Measurements from ENCODE around the gene CACNA1H.
"Not testable (repeated sequence)": the region's sequence is repeated elsewhere in the genome, so short reads cannot be mapped to it uniquely, and the experiment has no call there.

CACNA1H gene

DNA sequence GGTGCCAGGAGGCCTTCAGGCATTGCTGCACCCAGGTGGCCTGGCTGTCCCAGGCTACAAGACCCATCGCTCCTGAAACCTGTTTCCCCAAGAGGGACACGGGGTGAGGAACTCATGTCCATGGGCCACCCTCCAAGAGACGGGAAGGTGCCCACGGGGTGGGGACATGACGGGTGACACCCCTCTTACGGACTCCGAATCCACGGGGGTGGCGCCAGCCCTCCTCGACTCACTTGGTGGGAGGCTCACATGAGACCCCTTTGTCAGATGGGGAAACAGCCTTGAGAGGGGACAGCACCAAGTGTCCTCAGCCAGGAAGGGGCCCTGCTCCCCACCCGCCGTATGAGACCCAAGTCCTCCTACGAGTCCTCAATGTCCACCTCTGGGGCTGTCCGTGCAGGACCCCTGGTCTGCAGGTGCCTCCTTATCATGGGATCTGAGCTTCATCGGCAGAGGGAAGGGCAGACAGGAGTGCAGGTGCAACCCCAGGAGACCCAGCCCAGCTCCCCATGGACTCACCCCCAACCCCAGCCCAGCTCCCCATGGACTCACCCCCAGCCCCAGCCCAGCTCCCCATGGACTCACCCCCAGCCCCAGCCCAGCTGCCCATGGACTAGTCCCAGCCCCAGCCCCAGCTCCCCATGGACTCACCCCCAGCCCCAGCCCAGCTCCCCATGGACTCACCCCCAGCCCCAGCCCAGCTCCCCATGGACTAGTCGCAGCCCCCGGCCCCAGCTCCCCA lies 77.7 kb downstream of the CACNA1H start:
- not testable (repeated sequence) for DNase-seq

DNA sequence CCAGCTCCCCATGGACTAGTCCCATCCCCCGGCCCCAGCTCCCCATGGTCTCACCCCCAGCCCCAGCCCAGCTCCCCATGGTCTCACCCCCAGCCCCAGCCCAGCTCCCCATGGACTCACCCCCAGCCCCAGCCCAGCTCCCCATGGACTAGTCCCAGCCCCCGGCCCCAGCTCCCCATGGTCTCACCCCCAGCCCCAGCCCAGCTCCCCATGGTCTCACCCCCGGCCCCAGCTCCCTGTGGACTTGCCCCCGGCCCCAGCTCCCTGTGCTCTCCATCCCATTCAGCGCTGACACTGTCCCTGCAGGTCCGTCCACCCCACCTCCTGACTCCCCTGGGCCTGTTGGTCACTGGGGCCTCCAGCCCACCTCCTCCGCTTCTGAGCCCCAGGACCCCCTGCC lies 78.4 kb downstream of the CACNA1H start:
- DNase-seq: not testable (repeated sequence)

DNA sequence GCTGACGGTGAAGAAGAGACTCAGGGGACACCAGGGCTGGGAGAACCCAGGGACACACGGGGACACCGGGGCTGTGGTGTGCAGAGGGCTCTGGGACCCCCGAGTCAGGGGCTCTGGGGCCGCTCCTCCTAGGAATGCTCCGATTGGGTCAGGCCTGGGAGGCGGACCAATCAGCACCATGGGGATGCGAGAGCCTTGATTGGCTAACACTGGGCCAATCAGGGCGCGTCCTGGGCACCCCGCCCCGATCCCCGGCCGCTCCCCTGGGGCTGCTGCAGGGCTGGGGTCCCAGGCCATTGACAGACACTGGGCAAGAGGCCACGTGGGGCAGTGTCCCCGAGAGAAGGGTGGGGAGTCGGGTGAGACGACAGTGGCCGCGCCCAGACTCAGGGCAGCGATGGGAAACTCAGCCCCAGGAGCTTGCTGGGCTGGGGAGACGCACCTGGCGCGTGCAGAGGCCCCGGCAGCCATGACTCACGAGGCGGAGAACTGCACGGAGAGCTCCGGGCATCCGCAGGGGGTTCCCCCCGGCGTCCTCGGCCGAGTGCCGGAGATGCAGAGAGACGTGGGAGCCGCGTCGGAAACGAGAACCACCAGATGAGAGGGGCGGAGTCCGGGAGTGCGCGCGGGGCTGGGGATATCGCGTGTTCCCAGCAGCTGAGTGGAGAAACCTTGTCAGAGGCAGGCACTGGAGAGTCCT lies 79.3 kb downstream of the CACNA1H start:
- not testable (repeated sequence) for DNase-seq

DNA sequence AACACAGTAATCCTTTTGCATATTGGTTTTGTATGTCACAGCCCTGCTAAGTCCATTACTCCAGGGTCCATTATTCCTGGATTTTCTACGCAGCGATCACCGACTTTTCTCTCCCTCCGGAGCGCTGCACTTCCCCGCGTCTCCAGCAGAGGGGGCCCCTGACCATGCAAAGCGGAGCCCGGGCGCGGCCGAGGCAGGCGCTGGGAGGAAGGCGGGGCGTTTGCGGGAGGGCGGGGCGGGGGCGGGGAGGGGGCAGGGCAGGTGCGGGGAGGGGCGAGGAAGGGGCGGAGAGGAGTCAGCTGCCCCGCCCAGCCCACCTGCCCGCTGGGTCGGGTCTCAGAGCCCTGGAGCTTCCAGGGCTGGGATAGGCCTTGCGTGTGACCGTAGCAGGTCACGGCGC lies 83.8 kb downstream of the CACNA1H start:
- DNase-seq: not testable (repeated sequence)

DNA sequence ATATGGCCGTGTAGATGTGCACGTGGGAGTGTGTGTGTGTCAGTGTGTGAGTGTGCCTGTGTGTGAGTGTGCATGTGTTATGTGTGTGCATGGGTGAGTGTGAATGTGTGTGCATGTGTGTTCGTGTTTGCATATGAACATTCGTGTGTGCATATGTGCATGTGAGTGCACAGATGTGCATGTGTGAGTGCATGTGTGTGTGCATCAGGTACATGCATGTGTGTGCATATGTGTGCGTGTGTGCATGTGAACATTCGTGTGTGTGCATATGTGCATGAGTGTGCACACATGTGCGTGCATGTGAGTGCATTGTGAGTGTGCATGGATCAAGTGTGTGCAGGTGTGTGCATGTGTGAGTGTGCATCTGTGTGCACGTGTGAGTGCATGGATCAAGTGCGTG lies 85.1 kb downstream of the CACNA1H start:
- DNase-seq: no peak

DNA sequence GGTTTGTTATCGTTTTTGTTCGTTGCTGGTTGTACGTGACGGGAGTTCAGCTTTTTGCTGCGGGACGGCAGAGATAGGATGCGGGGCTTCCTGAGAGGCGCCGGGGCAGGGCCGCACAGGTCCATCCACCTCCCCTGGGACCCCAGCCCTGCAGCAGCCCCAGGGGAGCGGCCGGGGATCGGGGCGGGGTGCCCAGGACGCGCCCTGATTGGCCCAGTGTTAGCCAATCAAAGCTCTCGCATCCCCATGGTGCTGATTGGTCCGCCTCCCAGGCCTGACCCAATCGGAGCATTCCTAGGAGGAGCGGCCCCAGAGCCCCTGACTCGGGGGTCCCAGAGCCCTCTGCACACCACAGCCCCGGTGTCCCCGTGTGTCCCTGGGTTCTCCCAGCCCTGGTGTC lies 86.0 kb downstream of the CACNA1H start:
- not testable (repeated sequence) for DNase-seq

DNA sequence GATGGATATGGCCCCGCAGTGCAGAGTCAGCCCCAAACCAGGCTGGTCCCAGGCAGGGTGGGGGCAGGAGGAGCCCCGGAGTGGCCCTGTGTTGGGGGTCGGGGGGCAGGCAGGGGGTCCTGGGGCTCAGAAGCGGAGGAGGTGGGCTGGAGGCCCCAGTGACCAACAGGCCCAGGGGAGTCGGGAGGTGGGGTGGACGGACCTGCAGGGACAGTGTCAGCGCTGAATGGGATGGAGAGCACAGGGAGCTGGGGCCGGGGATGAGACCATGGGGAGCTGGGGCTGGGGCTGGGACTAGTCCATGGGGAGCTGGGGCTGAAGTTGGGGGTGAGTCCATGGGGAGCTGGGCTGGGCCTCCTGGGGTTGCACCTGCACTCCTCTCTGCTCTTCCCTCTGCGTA lies 86.7 kb downstream of the CACNA1H start:
- not testable (repeated sequence) for DNase-seq

DNA sequence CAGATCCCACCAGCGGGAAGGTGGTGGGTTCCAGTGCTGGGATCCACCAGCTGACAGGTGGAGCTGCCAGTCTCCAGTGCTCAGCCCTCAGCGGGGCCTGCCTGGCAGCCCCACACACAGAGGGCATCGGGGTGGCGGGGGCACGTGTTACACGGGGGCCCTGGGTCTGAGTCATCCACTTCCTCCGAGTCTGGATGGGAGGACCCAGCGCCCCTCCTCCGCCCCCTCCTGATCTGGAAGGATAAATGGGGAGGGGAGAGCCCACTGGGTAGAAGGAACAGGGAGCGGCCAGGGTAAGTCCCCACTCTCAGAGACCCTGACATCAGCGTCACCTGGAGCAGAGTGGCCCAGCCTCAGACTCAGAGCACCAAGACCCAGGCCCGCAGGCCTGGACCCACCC lies 87.5 kb downstream of the CACNA1H start, which contains the start of gene TPSAB1:
Gene TPSAB1, plus strand, starts transcription at position 270 of the 400 bp plus-strand sequence. CDS start 234 bp downstream, outside the sequence.
- DNase-seq: not testable (repeated sequence)

DNA sequence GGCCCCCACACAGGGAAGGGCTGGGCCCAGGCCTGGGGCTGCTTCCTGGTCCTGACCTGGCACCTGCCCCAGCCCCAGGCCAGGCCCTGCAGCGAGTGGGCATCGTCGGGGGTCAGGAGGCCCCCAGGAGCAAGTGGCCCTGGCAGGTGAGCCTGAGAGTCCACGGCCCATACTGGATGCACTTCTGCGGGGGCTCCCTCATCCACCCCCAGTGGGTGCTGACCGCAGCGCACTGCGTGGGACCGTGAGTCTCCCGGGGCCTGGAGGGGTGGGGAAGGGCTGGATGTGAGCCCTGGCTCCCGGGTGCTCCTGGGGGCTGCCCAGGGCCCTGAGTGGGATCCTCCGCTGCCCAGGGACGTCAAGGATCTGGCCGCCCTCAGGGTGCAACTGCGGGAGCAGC lies 88.2 kb downstream of the CACNA1H start:
- not testable (repeated sequence) for DNase-seq

DNA sequence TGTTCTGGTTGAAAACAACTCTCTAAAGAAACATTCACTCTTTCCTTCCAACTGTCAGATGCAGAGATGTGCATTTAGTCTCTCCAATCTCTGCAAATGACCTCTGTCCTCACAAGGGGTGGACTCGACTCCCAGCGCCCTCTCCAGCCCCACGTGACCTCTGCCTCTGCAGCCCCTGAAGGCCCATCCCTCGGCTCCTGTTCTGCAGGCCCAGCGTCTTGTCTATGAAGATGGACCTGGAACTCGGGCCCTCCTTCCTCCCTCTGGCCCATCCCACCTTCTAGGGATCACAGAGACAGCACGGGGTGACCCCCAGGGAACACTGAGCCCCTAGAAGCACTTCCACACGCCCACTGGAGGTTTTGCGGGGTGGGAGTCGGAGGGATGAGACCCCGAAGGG lies 90.5 kb downstream of the CACNA1H start:
- not testable (repeated sequence) for DNase-seq

DNA sequence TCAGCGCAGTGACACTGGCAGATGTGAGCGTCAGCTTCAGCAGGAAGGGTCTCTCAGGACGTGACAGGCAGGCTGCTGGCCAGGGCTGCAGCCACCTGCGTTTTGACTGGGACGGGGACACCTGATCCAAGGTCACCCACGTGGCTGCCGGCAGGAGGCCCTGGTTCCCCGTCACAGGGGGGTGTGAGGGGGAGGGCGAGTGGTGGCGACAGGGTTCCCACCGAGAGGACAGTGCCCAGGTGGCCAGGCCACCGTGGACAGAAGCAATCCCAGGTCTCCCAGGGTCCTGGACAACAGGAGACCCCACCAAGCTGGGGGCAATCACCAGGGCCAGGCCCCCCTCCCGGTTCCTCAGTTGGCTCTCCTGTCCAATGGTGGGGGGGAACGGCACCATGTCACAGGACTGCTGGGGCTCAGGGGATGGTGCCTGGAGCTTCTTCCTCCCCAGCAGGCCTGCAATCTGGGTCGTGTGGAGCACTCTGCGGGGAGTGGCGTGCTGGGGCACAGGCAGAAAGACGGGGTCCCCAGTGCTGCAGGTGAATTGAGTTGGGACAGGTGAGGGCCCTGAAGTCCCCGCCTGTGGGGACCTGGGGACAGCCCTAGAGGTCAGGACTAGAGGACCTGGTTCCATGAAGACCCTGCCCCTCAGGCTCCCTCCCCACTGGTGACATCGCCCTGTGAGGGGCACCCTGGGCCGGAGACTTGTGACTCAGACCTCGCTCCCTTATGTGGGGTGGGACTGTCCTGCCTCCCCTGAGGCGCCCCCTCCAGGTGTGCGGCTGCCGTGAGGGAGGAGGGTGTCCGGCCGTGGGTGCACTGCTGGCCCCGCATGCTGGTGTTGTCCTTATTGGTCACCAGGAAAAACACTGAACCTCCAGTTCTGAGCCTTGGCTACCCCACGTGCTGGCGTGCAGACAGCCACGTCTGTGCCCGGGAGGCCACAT lies 91.3 kb downstream of the CACNA1H start:
- DNase-seq: not testable (repeated sequence)

DNA sequence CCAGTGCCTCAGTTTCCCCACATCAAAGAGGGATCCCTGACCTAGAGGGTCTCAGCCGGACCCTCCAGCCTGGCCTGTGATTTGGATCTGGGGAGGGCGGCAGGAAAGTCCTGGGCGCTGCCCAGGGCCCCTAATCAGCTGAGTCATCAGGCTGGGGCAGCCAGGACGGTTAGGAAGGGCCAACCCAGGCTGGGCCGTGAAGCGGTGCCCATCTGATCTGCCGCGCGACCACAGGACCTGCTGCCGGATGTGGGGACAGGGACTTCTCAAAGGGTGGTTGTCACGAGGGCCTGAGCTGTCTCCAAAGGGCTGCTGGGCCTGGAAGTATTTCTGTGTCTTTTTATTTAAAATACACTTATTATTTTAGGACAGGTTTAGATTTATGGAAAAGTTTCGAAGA lies 92.0 kb downstream of the CACNA1H start:
- no peak for DNase-seq

DNA sequence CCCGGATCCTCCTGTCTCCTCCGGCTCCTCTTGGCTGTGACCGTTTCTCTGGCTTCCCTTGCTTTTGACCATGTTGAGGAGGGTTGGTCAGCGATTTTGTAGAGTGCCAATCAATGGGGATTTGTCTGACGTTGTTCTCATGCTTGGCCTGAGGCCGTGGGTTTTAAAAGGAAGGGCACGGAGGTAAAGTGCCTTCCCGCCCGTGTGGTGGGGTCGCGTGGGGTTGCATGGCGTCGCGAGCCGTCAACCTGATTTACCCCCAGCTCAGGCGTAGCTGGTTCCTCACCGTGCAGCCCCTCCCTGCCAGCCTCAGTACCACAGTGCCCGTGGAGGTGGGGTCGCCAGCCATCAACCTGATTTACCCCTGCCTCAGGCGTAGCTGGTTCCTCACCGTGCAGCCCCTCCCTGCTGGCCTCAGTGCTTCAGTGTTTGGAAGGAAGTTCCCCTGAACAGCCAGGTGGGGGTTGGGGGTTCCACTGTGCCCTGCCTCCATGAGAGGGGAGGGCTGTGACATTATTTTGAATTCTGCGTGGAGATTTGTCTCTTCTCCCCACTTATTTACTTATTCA lies 92.6 kb downstream of the CACNA1H start:
- DNase-seq: no peak

DNA sequence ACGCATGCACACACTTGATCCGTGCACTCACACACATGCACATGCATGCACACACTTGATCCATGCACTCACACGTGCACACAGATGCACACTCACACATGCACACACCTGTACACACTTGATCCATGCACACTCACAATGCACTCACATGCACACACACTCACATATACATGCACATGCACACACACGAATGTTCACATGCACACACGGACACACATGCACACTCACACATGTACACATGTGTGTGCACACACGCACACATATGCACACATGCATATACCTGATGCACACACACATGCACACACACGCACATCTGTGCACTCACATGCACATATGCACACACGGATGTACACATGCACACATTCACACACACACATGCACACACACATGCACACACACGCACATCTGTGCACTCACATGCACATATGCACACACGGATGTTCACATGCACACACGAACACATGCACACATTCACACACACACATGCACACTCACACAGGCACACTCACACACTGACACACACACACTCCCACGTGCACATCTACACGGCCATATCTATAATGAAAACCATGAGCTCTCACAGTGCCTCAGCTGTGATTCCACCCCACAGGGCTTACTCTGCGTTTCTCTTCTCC lies 95.1 kb downstream of the CACNA1H start:
- not testable (repeated sequence) for DNase-seq

DNA sequence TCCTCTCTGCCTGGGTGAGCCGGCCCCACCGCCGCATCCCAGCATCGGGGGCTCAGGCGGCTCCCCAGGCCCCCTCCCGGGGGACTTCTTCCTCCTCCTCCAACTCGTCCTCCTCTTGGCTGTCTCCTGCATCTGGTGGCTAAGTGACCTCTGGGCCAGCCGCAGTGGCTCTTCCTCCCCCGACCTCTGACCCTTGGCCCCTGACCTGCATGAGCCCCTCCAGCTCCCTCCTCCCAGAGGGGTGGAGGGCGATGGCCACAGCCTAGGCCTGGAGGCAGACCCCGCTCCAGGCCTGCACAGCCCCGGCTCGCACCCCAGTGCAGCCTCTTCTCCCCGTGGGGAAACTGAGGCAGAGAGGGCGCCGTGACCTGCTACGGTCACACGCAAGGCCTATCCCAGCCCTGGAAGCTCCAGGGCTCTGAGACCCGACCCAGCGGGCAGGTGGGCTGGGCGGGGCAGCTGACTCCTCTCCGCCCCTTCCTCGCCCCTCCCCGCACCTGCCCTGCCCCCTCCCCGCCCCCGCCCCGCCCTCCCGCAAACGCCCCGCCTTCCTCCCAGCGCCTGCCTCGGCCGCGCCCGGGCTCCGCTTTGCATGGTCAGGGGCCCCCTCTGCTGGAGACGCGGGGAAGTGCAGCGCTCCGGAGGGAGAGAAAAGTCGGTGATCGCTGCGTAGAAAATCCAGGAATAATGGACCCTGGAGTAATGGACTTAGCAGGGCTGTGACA lies 96.3 kb downstream of the CACNA1H start:
- DNase-seq: not testable (repeated sequence)

DNA sequence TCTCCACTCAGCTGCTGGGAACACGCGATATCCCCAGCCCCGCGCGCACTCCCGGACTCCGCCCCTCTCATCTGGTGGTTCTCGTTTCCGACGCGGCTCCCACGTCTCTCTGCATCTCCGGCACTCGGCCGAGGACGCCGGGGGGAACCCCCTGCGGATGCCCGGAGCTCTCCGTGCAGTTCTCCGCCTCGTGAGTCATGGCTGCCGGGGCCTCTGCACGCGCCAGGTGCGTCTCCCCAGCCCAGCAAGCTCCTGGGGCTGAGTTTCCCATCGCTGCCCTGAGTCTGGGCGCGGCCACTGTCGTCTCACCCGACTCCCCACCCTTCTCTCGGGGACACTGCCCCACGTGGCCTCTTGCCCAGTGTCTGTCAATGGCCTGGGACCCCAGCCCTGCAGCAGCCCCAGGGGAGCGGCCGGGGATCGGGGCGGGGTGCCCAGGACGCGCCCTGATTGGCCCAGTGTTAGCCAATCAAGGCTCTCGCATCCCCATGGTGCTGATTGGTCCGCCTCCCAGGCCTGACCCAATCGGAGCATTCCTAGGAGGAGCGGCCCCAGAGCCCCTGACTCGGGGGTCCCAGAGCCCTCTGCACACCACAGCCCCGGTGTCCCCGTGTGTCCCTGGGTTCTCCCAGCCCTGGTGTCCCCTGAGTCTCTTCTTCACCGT lies 100.9 kb downstream of the CACNA1H start:
- DNase-seq: not testable (repeated sequence)

DNA sequence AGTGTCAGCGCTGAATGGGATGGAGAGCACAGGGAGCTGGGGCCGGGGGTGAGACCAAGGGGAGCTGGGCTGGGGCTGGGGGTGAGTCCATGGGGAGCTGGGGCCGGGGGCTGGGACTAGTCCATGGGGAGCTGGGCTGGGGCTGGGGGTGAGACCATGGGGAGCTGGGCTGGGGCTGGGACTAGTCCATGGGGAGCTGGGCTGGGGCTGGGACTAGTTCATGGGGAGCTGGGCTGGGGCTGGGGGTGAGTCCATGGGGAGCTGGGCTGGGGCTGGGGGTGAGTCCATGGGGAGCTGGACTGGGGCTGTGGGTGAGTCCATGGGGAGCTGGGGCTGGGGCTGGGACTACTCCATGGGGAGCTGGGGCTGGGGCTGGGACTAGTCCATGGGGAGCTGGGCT lies 101.9 kb downstream of the CACNA1H start:
- not testable (repeated sequence) for DNase-seq

DNA sequence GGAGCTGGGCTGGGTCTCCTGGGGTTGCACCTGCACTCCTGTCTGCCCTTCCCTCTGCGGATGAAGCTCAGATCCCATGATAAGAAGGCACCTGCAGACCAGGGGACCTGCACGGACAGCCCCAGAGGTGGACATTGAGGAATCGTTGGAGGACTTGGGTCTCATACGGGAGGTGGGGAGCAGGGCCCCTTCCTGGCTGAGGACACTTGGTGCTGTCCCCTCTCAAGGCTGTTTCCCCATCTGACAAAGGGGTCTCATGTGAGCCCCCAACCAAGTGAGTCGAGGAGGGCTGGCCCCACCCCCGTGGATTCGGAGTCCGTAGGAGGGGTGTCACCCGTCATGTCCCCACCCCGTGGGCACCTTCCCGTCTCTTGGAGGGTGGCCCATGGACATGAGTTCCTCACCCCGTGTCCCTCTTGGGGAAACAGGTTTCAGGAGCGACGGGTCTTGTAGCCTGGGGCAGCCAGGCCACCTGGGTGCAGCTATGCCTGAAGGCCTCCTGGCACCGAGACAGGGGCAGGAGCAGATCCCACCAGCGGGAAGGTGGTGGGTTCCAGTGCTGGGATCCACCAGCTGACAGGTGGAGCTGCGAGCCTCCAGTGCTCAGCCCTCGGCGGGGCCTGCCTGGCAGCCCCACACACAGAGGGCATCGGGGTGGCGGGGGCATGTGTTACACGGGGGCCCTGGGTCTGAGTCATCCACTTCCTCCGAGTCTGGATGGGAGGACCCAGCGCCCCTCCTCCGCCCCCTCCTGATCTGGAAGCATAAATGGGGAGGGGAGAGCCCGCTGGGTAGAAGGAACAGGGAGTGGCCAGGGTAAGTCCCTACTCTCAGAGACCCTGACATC lies 102.6 kb downstream of the CACNA1H start, which contains the start of gene TPSD1:
Gene TPSD1, plus strand, starts transcription at position 794 of the 847 bp plus-strand sequence. CDS start 212 bp downstream, outside the sequence.
- not testable (repeated sequence) for DNase-seq

DNA sequence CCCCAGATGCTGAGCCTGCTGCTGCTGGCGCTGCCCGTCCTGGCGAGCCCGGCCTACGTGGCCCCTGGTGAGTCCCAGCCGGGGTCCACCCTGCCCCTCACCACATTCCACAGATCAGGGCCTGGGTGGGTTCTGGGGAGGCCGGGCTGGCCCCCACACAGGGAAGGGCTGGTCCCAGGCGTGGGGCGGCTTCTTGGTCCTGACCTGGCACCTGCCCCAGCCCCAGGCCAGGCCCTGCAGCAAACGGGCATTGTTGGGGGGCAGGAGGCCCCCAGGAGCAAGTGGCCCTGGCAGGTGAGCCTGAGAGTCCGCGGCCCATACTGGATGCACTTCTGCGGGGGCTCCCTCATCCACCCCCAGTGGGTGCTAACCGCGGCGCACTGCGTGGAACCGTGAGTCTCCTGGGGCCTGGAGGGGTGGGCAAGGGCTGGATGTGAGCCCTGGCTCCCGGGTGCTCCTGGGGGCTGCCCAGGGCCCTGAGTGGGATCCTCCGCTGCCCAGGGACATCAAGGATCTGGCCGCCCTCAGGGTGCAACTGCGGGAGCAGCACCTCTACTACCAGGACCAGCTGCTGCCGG lies 103.5 kb downstream of the CACNA1H start:
- not testable (repeated sequence) for DNase-seq
